Right atrium auricular region (tissue), 2 donors: ENCODE measurements around the gene ACSBG1. TPM values are rescaled to one million over a fixed set of nuclear protein-coding genes. Genes with fewer than 3 reads are reported as not detected.

Source experiments
- DNase-seq: peaks from one replicate; pipeline ENCODE4 v3.0.0-alpha.2; 2019; ENCODE audit warnings: low spot score
- H3K27ac ChIP-seq, 2 donors: fragments of 200-600 bp; sonication (generic); 1 replicate in 1 of 2; 2 replicates in 1 of 2; pipeline ENCODE4 v1.5.1; 2016 to 2019
- H3K27me3 ChIP-seq, 2 donors: fragments of 200-600 bp; sonication (generic); one replicate each; pipeline versions ENCODE4 v1.5.1 to v1.6.0; 2017 to 2019
- H3K36me3 ChIP-seq: fragments of 200-600 bp; sonication (generic); one replicate; pipeline ENCODE4 v1.5.1; 2016
- H3K4me1 ChIP-seq, 2 donors: fragments of 200-600 bp; sonication (generic); one replicate each; pipeline versions ENCODE4 v1.5.1 to v1.6.0; 2017 to 2019
- H3K4me3 ChIP-seq, 2 donors: fragments of 200-600 bp; sonication (generic); 1 replicate in 1 of 2; 2 replicates in 1 of 2; pipeline ENCODE4 v1.5.1; 2017 to 2019; ENCODE audit warnings: mild to moderate bottlenecking in 1 of 2, moderate library complexity in 1 of 2
- H3K9me3 ChIP-seq, 2 donors: fragments of 200-600 bp; sonication (generic); one replicate each; pipeline ENCODE4 v1.5.1; 2019
- CTCF ChIP-seq, 2 donors: fragments of 200-600 bp; sonication (generic); IDR thresholded peaks; one replicate each; pipeline ENCODE4 v1.5.1; 2019; ENCODE audit warnings: antibody characterized with exemption in 2 of 2
- total RNA-seq, 2 donors: library from RNA; depleted of rRNA; stranded (reverse); fragments of >200 nt; gene quantifications; one replicate each; pipeline ENCODE4 v1.1.0, GENCODE V29; 2016

Gene ACSBG1
- total RNA-seq, 2 donors from 2014 or later = not detected

- H3K36me3 ChIP-seq = no peaks in the 10 kb centered on the region
- no peaks in the 10 kb centered on the region for H3K9me3 ChIP-seq
- no peaks in the 10 kb centered on the region for H3K27me3 ChIP-seq
- H3K4me3 ChIP-seq = no peak overlapping the region
- no peak overlapping the region for H3K27ac ChIP-seq
- H3K4me1 ChIP-seq = peaks cover 0 to 10% of the 10 kb centered on the region in 2 donors
- TF ChIP-seq CTCF (IDR thresholded peaks at IDR 0.05) = peak in 1 of 2 donors; percentile 35
- no peak for DNase-seq
Observed at GRCh38 chr15:78242128-78242527, 7.8 kb upstream of the ACSBG1 start.

GRCh38 chr15:78241017-78241416, 6.7 kb upstream of the ACSBG1 start:
- no peaks in the 10 kb centered on the region for H3K36me3 ChIP-seq
- peak; percentile 69 to 92 for TF ChIP-seq CTCF (IDR thresholded peaks at IDR 0.05)
- no peak overlapping the region for H3K4me3 ChIP-seq

GRCh38 chr15:78239811-78240210, 5.4 kb upstream of the ACSBG1 start:
- Histone ChIP-seq H3K36me3 (no peaks in the 10 kb centered on the region), H3K4me3 (no peak overlapping the region), H3K9me3 (no peaks in the 10 kb centered on the region), H3K4me1 (peaks cover 0 to 10% of the 10 kb centered on the region in 2 donors), H3K27me3 (no peaks in the 10 kb centered on the region), H3K27ac (no peak overlapping the region)
- no peak for DNase-seq
- TF ChIP-seq CTCF (IDR thresholded peaks at IDR 0.05) = no peak

More at GRCh38 chr15:78241017-78241416, 6.7 kb upstream of the ACSBG1 start:
- peak; percentile 87 for DNase-seq
- peaks cover 0 to 10% of the 10 kb centered on the region in 2 donors for H3K4me1 ChIP-seq
- H3K27me3 ChIP-seq = no peaks in the 10 kb centered on the region
- no peak overlapping the region for H3K27ac ChIP-seq
- H3K9me3 ChIP-seq = no peaks in the 10 kb centered on the region

- TF ChIP-seq CTCF (IDR thresholded peaks at IDR 0.05) = no peak
- Histone ChIP-seq H3K4me1 (no peaks in the 10 kb centered on the region), H3K27me3 (no peaks in the 10 kb centered on the region), H3K27ac (no peak overlapping the region), H3K36me3 (no peaks in the 10 kb centered on the region), H3K4me3 (no peak overlapping the region), H3K9me3 (no peaks in the 10 kb centered on the region)
- no peak for DNase-seq
Observed at GRCh38 chr15:78237146-78237545, 2.8 kb upstream of the ACSBG1 start.

- DNase-seq = no peak
- Histone ChIP-seq H3K36me3 (no peaks in the 10 kb centered on the region), H3K4me1 (no peaks in the 10 kb centered on the region), H3K27ac (no peak overlapping the region), H3K27me3 (no peaks in the 10 kb centered on the region), H3K9me3 (no peaks in the 10 kb centered on the region), H3K4me3 (no peak overlapping the region)
- TF ChIP-seq CTCF (IDR thresholded peaks at IDR 0.05) = no peak
Observed at GRCh38 chr15:78236491-78236890, 2.1 kb upstream of the ACSBG1 start.

- H3K36me3 ChIP-seq = no peaks in the 10 kb centered on the region
- H3K9me3 ChIP-seq = no peaks in the 10 kb centered on the region
- H3K4me1 ChIP-seq = no peaks in the 10 kb centered on the region
- H3K27me3 ChIP-seq = no peaks in the 10 kb centered on the region
- H3K27ac ChIP-seq = no peak overlapping the region
- no peak for DNase-seq
- no peak for TF ChIP-seq CTCF (IDR thresholded peaks at IDR 0.05)
- H3K4me3 ChIP-seq = no peak overlapping the region
Observed at GRCh38 chr15:78233496-78233895, 869 bp downstream of the ACSBG1 start.
